ENCODE measurements around the gene RGP1.

The RGP1 gene

DNA sequence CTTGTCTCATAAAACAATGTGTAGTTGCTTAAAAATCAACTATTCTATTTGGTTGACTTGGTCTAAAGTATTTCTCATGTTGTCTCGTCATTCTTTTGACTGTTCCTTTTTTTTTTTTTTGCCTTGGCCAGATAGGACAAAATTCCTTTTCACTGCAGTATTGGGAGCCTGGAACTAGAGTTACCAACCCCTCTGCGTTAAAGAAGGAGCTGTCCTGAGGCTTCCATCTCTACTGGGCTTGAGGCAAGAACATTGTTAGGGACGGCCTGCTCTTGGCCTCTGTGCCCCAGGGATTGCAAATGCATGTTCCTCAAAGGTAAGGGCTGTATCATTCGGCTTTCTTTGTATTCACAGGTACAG is 40.9 kb downstream of the RGP1 start:
- no peak for TF ChIP-seq ZNF274 (IDR thresholded peaks at IDR 0.05; ENCODE audit: low read depth, low read length)

DNA sequence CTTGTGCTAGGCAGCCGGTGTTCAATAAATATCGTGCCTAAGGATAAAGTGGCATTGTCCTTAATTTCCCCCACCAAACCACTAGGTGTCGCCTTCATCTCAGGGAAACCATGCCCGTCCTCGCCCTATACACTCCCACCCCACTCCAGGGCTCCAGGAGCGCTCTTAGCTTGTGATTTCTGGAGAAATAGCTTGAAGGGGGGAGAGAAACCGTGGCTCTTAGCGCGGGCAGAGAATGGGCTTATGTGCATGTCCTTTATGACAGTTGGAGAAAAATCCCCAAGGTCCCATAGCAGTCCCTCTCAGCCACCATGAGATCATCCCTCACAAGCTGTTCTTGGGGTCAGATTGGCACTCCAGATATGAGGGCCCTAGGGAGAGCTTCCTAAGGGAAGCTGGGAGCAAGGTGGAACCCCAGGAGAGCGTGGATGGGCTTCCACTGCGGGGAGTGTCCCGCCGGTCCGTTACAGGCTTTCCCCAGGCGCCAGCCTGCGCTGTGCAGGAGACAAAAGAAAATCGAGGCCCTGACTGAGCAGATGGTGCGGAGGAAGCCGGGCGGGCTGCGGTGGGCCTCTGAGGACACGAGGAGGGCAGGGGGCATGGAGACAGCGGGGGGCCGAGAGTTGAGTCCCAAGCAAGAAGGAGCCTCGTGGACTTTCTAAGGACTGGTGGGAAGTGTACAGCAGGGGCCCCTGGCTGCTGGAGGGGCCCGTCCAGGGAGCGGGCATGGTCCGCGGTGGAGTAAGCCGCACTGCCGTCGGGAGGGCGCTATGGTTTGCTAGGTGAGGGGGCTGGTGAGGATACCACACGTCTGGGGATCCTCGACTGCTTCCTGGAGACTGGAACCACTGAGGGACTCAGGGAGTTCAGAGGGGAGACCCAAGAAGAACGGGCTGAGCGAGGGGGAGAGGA is 41.6 kb downstream of the RGP1 start:
- no peak for TF ChIP-seq ZNF274 (IDR thresholded peaks at IDR 0.05; ENCODE audit: low read depth, low read length)
- H3K4me3 ChIP-seq (ENCODE audit: low read length), result no peak overlapping the region

More for the DNA sequence above, 40.9 kb downstream of the RGP1 start:
- no peak overlapping the region for H3K4me3 ChIP-seq (ENCODE audit: low read length)

DNA sequence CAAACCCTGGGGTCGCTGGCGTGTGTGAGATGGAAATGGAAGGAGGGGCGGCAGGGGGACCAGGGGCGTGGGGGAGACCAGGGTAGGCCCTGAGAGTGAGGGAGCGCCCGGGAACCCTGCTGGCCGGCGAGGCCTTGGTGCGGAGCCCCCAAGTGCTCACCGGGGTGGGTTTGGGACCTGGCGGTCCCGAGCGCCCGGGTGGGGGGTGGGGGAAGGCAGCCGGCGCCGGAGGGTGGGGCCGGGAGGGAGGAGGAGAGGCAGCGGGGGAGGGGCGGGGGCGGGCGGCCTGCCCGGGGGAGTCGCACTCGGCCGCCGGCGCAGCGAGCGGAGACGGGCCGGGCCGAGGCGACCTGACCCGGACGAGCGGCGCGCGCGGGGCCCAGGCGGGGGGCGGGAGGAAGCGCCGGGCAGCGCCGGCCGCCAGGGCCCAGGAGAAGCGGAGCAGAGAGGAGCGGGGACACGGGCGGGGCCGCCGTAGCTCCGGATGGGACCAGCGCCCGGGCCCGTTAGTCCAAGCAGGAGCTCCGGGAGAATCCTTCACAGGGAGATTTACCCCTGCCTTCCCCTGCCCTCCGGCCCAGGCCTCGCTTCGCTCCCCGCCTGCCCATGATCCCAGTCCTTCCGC is 42.3 kb downstream of the RGP1 start, which contains the start of gene NPR2:
Gene NPR2 (plus strand): TSS at position 295 of the 625 bp plus-strand sequence. CDS start 818 bp downstream, outside the sequence.
- no peak within 1 kb of the TSS for H3K4me3 ChIP-seq (ENCODE audit: low read length)
- TF ChIP-seq ZNF274 (IDR thresholded peaks at IDR 0.05; ENCODE audit: low read depth, low read length), result no peak

DNA sequence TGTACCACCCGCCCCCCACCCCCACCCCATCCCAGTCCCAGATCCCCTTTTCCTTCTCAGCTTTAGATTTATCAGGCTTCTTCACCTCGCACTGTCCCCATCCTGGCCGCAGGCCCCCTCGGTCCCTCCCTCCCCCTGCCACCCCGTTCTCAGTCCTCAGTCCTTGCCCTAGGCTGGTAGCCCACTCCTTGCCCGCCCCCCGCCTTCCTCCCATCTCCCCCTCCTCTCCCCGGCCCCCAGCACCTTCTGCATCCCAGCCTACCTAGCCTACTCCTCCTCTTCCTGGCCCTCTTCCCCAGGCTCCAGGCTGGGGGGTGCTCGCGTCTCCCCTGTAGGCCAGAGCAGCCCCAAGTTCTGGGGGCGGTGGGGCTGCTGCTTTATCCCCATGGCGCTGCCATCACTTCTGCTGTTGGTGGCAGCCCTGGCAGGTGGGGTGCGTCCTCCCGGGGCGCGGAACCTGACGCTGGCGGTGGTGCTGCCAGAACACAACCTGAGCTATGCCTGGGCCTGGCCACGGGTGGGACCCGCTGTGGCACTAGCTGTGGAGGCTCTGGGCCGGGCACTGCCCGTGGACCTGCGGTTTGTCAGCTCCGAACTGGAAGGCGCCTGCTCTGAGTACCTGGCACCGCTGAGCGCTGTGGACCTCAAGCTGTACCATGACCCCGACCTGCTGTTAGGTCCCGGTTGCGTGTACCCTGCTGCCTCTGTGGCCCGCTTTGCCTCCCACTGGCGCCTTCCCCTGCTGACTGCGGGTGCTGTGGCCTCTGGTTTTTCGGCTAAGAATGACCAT is 43.1 kb downstream of the RGP1 start:
- no peak for TF ChIP-seq ZNF274 (IDR thresholded peaks at IDR 0.05; ENCODE audit: low read depth, low read length)
- no peak overlapping the region for H3K4me3 ChIP-seq (ENCODE audit: low read length)

DNA sequence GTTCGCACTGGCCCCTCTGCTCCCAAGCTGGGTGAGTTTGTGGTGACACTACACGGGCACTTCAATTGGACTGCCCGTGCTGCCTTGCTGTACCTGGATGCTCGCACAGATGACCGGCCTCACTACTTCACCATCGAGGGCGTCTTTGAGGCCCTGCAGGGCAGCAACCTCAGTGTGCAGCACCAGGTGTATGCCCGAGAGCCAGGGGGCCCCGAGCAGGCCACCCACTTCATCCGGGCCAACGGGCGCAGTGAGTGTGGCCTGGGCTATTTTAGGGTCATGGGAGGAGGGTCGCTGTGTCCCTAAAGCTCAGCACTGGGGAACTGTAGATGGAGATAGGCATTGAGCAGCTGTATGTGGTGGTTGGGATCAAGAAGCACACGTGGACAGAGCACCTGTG is 43.7 kb downstream of the RGP1 start:
- no peak overlapping the region for H3K4me3 ChIP-seq (ENCODE audit: low read length)
- no peak for TF ChIP-seq ZNF274 (IDR thresholded peaks at IDR 0.05; ENCODE audit: low read depth, low read length)

DNA sequence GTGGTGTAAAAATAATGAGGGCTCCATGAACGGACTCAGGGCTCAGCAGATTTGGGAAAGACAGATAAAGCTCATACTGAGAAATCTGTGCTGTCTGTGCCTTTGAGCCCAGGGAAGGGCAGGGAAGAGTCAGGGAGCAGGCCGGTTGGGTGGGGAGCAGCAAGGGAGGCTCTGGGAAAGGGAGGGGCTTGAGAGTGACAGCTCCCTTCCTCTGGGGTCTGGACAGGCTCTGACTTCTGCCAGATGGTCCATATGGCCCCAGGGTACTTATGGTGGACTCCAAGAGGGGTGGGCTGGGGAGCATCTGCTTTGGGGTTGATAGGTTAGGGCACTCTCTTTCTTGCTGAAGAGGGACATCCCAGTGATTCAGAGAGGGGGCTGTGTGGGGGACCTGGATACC is 44.4 kb downstream of the RGP1 start:
- no peak overlapping the region for H3K4me3 ChIP-seq (ENCODE audit: low read length)
- no peak for TF ChIP-seq ZNF274 (IDR thresholded peaks at IDR 0.05; ENCODE audit: low read depth, low read length)

DNA sequence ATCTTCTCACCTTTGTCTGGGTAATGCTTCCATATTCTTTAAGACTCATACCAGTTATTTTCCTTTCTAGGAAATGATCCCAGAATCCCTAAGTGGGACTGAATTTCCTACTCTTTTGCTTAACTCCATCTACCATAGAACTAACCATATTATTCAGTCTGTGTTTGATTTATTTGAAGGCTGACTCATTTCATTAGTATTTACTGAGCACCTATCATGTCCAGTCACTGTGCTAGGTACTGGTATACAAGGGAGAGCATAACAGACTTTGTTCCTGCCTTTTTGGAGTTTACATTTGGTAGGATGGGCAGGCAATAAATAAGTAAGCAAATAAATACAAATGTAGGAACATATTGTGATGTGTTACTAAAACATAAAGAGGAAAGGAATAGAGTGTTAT is 46.6 kb downstream of the RGP1 start:
- no peak overlapping the region for H3K4me3 ChIP-seq (ENCODE audit: low read length)
- TF ChIP-seq ZNF274 (IDR thresholded peaks at IDR 0.05; ENCODE audit: low read depth, low read length), result no peak

DNA sequence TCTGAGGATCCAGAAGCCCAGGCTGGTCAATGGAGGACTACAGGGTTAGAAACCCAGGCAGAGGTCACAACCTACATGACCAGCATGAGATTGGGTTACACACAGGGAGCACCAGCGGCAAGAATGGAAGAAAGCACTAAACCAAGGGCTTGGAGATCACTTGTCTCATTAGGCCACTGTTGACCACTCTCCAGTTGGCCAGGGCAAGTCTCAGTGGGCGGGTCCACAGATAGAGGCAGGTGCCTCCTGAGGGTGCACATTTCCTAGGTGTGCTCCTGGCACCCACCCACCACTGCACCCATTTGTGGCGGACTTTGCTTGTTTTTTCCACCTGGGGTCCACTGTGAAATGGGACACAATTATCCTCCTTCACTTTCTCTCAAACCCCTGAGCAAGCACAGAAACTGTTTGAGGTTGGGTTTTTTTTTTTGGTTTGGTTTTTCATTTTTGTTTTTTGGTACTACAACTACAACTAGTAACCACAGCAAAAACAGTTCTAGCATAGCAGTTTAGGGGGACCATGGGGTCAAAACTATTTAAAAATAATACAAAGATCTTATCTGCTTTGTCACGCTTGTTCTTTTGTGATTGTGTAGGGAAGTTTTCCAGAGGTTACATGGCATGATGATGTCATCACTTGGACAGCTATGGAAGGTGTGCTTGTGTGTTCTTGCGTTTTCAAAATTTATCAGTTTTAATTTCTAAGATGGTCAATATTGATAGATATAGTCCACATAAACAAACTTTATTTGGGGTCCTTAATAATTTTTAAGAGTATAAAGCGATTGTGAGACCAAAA is 48.4 kb downstream of the RGP1 start:
- TF ChIP-seq ZNF274 (IDR thresholded peaks at IDR 0.05; ENCODE audit: low read depth, low read length), result no peak
- no peak overlapping the region for H3K4me3 ChIP-seq (ENCODE audit: low read length)

DNA sequence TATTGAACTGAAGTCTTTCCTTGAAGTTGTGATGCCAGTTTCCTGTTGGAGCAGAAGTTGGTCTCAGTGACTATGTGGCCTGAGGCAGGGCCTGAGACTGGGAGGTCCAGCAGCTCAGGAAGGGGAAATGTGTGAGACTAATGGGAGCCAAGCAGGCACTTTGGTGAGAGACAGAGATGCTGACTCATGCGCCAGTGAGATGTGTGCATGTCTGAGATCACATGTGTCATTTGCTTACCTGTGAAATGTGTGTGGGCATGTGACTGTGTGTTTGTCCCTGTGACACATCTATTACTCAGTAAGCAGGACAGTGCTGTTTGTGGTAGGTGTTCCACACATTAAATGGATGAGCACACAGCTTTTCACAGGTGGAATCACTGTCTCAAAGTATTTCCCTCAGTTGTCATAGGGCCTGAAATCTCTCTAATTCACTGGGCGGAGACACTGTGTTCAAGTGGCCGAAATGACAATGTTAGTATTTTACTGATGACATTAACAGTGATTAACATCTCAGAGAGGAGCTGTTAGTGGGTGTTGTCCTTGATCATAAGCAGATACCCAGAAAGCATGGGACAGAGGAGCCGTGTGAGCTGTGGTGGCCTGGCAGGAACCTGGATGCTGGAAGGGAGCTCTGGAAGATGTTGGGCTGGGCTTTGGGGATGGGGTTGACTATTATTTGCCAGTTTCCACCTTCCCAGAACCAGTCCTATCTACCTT is 49.7 kb downstream of the RGP1 start:
- no peak overlapping the region for H3K4me3 ChIP-seq (ENCODE audit: low read length)
- no peak for TF ChIP-seq ZNF274 (IDR thresholded peaks at IDR 0.05; ENCODE audit: low read depth, low read length)

DNA sequence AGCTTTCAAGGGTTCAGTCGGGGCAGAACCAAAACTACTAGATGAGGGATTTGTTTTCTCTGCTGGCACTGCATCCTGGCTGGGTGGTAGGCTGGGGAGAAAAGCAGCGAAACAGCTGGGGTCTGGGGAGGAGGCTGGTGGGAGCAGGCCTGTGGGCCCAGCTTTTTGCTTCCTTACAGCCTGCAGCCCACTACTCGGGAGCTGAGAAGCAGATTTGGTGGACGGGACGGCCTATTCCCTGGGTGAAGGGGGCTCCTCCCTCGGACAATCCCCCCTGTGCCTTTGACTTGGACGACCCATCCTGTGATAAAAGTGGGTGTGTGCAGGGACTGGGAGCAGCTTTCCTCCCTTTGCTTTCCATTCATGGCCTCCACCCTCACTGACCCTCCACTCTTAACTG is 51.4 kb downstream of the RGP1 start:
- no peak overlapping the region for H3K4me3 ChIP-seq (ENCODE audit: low read length)
- no peak for TF ChIP-seq ZNF274 (IDR thresholded peaks at IDR 0.05; ENCODE audit: low read depth, low read length)

DNA sequence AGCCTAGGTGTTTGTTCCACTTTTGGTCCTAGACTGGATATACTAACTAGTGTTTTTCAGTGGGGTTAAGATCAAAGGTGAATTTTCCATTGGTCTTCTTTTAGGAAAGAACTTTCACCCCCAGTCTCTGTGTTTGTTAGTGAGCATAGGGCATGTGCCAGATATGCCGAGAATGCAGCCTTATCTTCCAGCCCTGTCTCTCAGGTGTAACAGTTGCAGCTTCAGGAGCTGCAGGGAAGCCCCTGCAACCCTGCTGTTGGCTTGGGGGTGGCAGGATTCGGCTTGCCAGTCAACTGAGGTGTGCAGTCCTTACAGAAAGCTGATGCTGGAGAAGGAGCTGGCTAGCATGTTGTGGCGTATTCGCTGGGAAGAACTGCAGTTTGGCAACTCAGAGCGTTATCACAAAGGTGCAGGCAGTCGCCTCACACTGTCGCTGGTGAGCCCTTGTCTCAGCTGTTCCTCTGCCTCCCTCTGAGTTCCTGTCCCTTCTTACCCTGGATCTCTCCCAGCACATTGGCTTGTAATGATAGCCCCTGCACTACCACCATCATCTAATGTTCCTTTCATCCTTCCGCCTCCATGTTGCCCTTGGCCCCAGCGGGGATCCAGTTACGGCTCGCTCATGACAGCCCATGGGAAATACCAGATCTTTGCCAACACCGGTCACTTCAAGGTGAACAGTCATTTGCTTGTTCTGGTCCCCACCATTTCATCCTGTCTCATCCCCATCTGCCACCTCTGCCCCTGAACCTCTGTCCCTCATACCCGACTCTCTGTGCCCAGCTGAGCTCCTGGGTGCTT is 52.4 kb downstream of the RGP1 start:
- no peak overlapping the region for H3K4me3 ChIP-seq (ENCODE audit: low read length)
- TF ChIP-seq ZNF274 (IDR thresholded peaks at IDR 0.05; ENCODE audit: low read depth, low read length), result no peak

DNA sequence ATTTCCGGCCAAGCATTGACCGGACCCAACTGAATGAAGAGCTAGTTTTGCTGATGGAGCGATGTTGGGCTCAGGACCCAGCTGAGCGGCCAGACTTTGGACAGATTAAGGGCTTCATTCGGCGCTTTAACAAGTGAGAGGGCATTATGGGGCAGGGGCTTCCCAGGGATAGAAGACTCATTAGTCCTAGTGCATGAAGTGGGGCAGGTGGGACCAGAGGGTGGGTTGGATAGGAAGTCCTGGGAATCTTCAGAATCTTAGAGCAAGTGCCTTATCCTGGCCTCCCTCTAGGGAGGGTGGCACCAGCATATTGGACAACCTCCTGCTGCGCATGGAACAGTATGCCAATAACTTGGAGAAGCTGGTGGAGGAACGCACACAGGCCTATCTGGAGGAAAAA is 57.0 kb downstream of the RGP1 start:
- TF ChIP-seq ZNF274 (IDR thresholded peaks at IDR 0.05; ENCODE audit: low read depth, low read length), result no peak
- no peak overlapping the region for H3K4me3 ChIP-seq (ENCODE audit: low read length)
